HG03108 (cell line): Measurements from ENCODE around the gene ICAM4.
"Not testable (repeated sequence)": the region's sequence is repeated elsewhere in the genome, so short reads cannot be mapped to it uniquely, and the experiment has no call there.

Experiments used
- ATAC-seq: cut with Tn5 transposase; IDR thresholded peaks from one replicate; pipeline ENCODE4 v1.9.1; 2021; ENCODE audit warnings: moderate library complexity; ENCODE audit not compliant: unreplicated experiment

Gene ICAM4

GRCh38 chr19:10268071-10268470 lies 18.7 kb upstream of the ICAM4 start:
- ATAC-seq = no peak

GRCh38 chr19:10269333-10270179 lies 17.2 kb upstream of the ICAM4 start:
- peak; percentile 35 for ATAC-seq

- no peak for ATAC-seq
These were observed 16.6 kb upstream of the ICAM4 start for GRCh38 chr19:10270180-10270615.

GRCh38 chr19:10270616-10271394 lies 15.9 kb upstream of the ICAM4 start, which contains the start of gene ICAM1:
Gene ICAM1, plus strand, starts transcription at chr19:10271120. Its CDS starts 40 bp downstream, at chr19:10271160.
- ATAC-seq = peak; percentile 40

GRCh38 chr19:10271543-10272086 lies 15.1 kb upstream of the ICAM4 start:
- no peak for ATAC-seq

- ATAC-seq = no peak
These were observed 12.2 kb upstream of the ICAM4 start for GRCh38 chr19:10274589-10274988.

- ATAC-seq = no peak
These were observed 8.8 kb upstream of the ICAM4 start for GRCh38 chr19:10277795-10278589.

- ATAC-seq = no peak
These were observed 7.8 kb upstream of the ICAM4 start for GRCh38 chr19:10278935-10279334.

- ATAC-seq = no peak
These were observed 6.9 kb upstream of the ICAM4 start for GRCh38 chr19:10279737-10280442.

GRCh38 chr19:10282043-10282442 lies 4.7 kb upstream of the ICAM4 start:
- not testable (repeated sequence) for ATAC-seq

- ATAC-seq = no peak
These were observed 3.3 kb upstream of the ICAM4 start for GRCh38 chr19:10283301-10284064.

GRCh38 chr19:10284065-10284959 lies 2.4 kb upstream of the ICAM4 start:
- ATAC-seq = no peak

GRCh38 chr19:10284960-10285278 lies 1.8 kb upstream of the ICAM4 start:
- no peak for ATAC-seq

- ATAC-seq = no peak
These were observed 1.4 kb upstream of the ICAM4 start for GRCh38 chr19:10285393-10285792.

GRCh38 chr19:10288662-10289166 lies 2.0 kb downstream of the ICAM4 start:
- no peak for ATAC-seq

GRCh38 chr19:10289167-10289835 lies 2.5 kb downstream of the ICAM4 start:
- ATAC-seq = no peak

GRCh38 chr19:10289836-10290356 lies 3.1 kb downstream of the ICAM4 start, which contains the start of gene ICAM5:
Gene ICAM5, plus strand, starts transcription at chr19:10289952. Its CDS starts 92 bp downstream, at chr19:10290044.
- ATAC-seq = no peak
